HepG2 (cell line): ENCODE measurements around the gene DKKL1. TPM values are rescaled to one million over a fixed set of nuclear protein-coding genes. Genes with fewer than 3 reads are reported as not detected.
"Not testable (repeated sequence)": the region's sequence is repeated elsewhere in the genome, so short reads cannot be mapped to it uniquely, and the experiment has no call there.

Source experiments
- ATAC-seq: fragments of 200-7000 bp; cut with Tn5 transposase; 3 replicates; pipeline ENCODE4 v1.9.1; 2020; ENCODE audit warnings: mild to moderate bottlenecking, moderate library complexity
- BruUV-seq: library from RNA; stranded (reverse); fragments of 400-500 nt; replicated peaks from 2 replicates; lab custom pipeline; 2021; lab: Mats Ljungman, UMichigan
- CTCF ChIA-PET: fragments of 300-600 bp; formaldehyde crosslinking; extraction: SDS; loops from one replicate; lab custom pipeline; 2021; ENCODE audit warnings: low total read pairs, inconsistent platforms, low intra/inter-chr PET ratio; lab: Yijun Ruan, JAX
- POLR2A ChIA-PET: fragments of 350-600 bp; sonication (Branson Sonifier 250); formaldehyde crosslinking; loops from one replicate; lab custom pipeline; 2020; ENCODE audit warnings: antibody characterized with exemption, inconsistent platforms; lab: Yijun Ruan, JAX
- DNase-seq: peaks from one replicate; pipeline ENCODE4 v3.0.0-alpha.2; 2015; ENCODE audit warnings: low spot score
- FAIRE-seq: peaks from 3 replicates; lab custom pipeline; 2011; peaks lifted over from hg19 to GRCh38; lab: Jason Lieb, UNC
- H2AFZ ChIP-seq: one replicate; pipeline ENCODE4 v1.6.1; 2011; ENCODE audit warnings: low read length, inconsistent platforms
- H3K27ac ChIP-seq: fragments of 300-600 bp; 3 replicates; pipeline ENCODE4 v1.8.0; 2011; ENCODE audit warnings: mixed run types, mild to moderate bottlenecking, mixed read lengths, low read length, inconsistent platforms; ENCODE audit not compliant: insufficient read depth; ENCODE audit errors: extremely low read length
- H3K27me3 ChIP-seq, 2 experiments: fragments of 200-600 bp in 1 of 2; 2 replicates in 1 of 2; 3 replicates in 1 of 2; pipeline versions ENCODE4 v1.6.0 to v1.8.0; 2011; ENCODE audit warnings: low read length in 2 of 2, mild to moderate bottlenecking in 2 of 2, moderate library complexity in 2 of 2, inconsistent platforms in 1 of 2; ENCODE audit not compliant: insufficient read depth in 2 of 2, control insufficient read depth in 1 of 2
- H3K36me3 ChIP-seq, 2 experiments: fragments of 200-600 bp in 1 of 2; replicated peaks in 1 of 2; 2 replicates in 1 of 2; 3 replicates in 1 of 2; pipeline versions ENCODE4 v1.5.1 to v1.8.0; 2011; ENCODE audit warnings: low read length in 2 of 2, inconsistent platforms in 1 of 2; ENCODE audit not compliant: insufficient read depth in 2 of 2, control insufficient read depth in 1 of 2
- H3K4me1 ChIP-seq: 2 replicates; pipeline ENCODE4 v1.5.1; 2012; ENCODE audit warnings: low read length, inconsistent platforms; ENCODE audit not compliant: insufficient read depth
- H3K4me2 ChIP-seq: 2 replicates; pipeline ENCODE4 v1.6.0; 2011; ENCODE audit warnings: low read depth, low read length, inconsistent platforms
- H3K4me3 ChIP-seq, 3 experiments: fragments of 200-600 bp in 1 of 3; sonication (generic), shearing (Covaris generic) in 1 of 3; replicated peaks in 1 of 3; 2 replicates each; pipeline ENCODE4 v1.5.1; 2011 to 2016; ENCODE audit warnings: low read length in 3 of 3, inconsistent platforms in 2 of 3, low read depth in 2 of 3, mild to moderate bottlenecking in 2 of 3, control low read depth in 1 of 3, mixed read lengths in 1 of 3; ENCODE audit not compliant: insufficient read depth in 1 of 3
- H3K79me2 ChIP-seq: one replicate; pipeline ENCODE4 v1.6.1; 2011; ENCODE audit warnings: low read length, inconsistent platforms; ENCODE audit not compliant: insufficient read depth
- H3K9ac ChIP-seq: 2 replicates; pipeline ENCODE4 v1.6.0; 2011; ENCODE audit warnings: mild to moderate bottlenecking, low read depth, low read length, inconsistent platforms; ENCODE audit not compliant: insufficient read depth
- H3K9me3 ChIP-seq: 2 replicates; pipeline ENCODE4 v1.5.1; 2012; ENCODE audit warnings: mild to moderate bottlenecking, low read length
- H4K20me1 ChIP-seq: 2 replicates; pipeline ENCODE4 v1.6.0; 2011; ENCODE audit warnings: inconsistent platforms, mild to moderate bottlenecking, low read length, moderate library complexity; ENCODE audit not compliant: insufficient read depth
- EZH2 ChIP-seq: conservative IDR thresholded peaks from 2 replicates; pipeline ENCODE4 v1.6.1; 2012; ENCODE audit warnings: mild to moderate bottlenecking, low read depth, low read length, moderate library complexity
- NFRKB ChIP-seq: fragments of 450-650 bp; IDR thresholded peaks from 2 replicates; pipeline ENCODE4 v1.6.1; 2017
- PHB2 ChIP-seq: fragments of 450-650 bp; IDR thresholded peaks from 2 replicates; pipeline ENCODE4 v1.6.1; 2018; ENCODE audit not compliant: partially characterized antibody
- REXO4 ChIP-seq: sonication (generic); formaldehyde crosslinking; IDR thresholded peaks from 2 replicates; pipeline ENCODE4 v1.8.0; 2022; ENCODE audit warnings: missing genetic modification reagents, mild to moderate bottlenecking, borderline replicate concordance
- TAF15 ChIP-seq: fragments of 200-400 bp; formaldehyde crosslinking; IDR thresholded peaks from one replicate; pipeline ENCODE4 v1.6.1; 2018; ENCODE audit warnings: mild to moderate bottlenecking, low read depth, low read length; ENCODE audit not compliant: poor library complexity, severe bottlenecking
- THYN1 ChIP-seq: sonication (generic); formaldehyde crosslinking; IDR thresholded peaks from 2 replicates; pipeline ENCODE4 v1.8.1; 2023; ENCODE audit warnings: low read depth, mild to moderate bottlenecking, moderate library complexity, missing genetic modification reagents, borderline replicate concordance
- YEATS4 ChIP-seq: sonication (generic); formaldehyde crosslinking; IDR thresholded peaks from 2 replicates; pipeline ENCODE4 v1.4.0; 2020; ENCODE audit warnings: missing genetic modification reagents, borderline replicate concordance
- ZBTB42 ChIP-seq: sonication (generic); formaldehyde crosslinking; IDR thresholded peaks from 2 replicates; pipeline ENCODE4 v1.5.0; 2020; ENCODE audit warnings: mild to moderate bottlenecking, missing genetic modification reagents
- ZFYVE20 ChIP-seq: sonication (generic); formaldehyde crosslinking; IDR thresholded peaks from 2 replicates; pipeline ENCODE4 v1.8.0; 2023; ENCODE audit warnings: low read depth, mild to moderate bottlenecking, moderate library complexity, missing genetic modification reagents, borderline replicate concordance
- ZMAT5 ChIP-seq: sonication (generic); formaldehyde crosslinking; IDR thresholded peaks from 2 replicates; pipeline ENCODE4 v1.5.0; 2020; ENCODE audit warnings: mild to moderate bottlenecking, low read depth, missing genetic modification reagents, borderline replicate concordance
- ZNF101 ChIP-seq: sonication (generic); formaldehyde crosslinking; IDR thresholded peaks from 2 replicates; pipeline ENCODE4 v1.4.0; 2020; ENCODE audit warnings: mild to moderate bottlenecking, low read depth, missing genetic modification reagents, borderline replicate concordance
- WGBS: methylation state at CpG from one replicate; pipeline ENCODE4 v1.1.6; 2017; ENCODE audit warnings: low lambda C conversion rate; 5-methylcytosine and 5-hydroxymethylcytosine counted together
- in situ Hi-C: cut with HindIII; loops from 2 replicates; pipeline ENCODE4 v1.10.0; 2017; ENCODE audit warnings: low pct_unique_long_range_greater_than_20kb; ENCODE audit not compliant: extremely low pct_ligation_motif_present
- intact Hi-C: fragments of 100-400 bp; cut with micrococcal nuclease; formaldehyde crosslinking; loops from one replicate; pipeline ENCODE4 v1.10.0; 2022; ENCODE audit not compliant: unreplicated experiment
- polyA plus RNA-seq, 8 experiments: library from polyadenylated mRNA; depleted of rRNA in 3 of 8; stranded (reverse) in 7 of 8; unstranded in 1 of 8; fragments of >200 nt; fragmentation: Illumina TruSeq in 4 of 8; extraction: Trizol in 4 of 8; gene quantifications; 2 replicates each; pipeline versions ENCODE4 v1.2.1 to v1.2.3, GENCODE V29; 2011 to 2016; ENCODE audit warnings: low read depth in 4 of 8, missing spikeins in 1 of 8, mixed read lengths in 1 of 8; ENCODE audit not compliant: insufficient read depth in 1 of 8
- total RNA-seq, 5 experiments: library from RNA; depleted of rRNA; stranded (reverse); fragments of >200 nt; fragmentation: Illumina TruSeq; extraction: Trizol; gene quantifications; 2 replicates each; pipeline ENCODE4 v1.2.3, GENCODE V29; 2016; ENCODE audit warnings: low read depth in 1 of 5

The DKKL1 gene
- total and polyA plus RNA-seq, 2 of the 13 experiments (the other 11 are each of a cell fraction or from before 2014, with no cell fraction given), result 0.30 to 0.31 TPM

- ATAC-seq, H2AFZ ChIP-seq, H3K36me3 ChIP-seq, H3K27ac ChIP-seq, intact Hi-C loops, H3K4me3 ChIP-seq, in situ Hi-C loops, DNase-seq, CTCF ChIA-PET, POLR2A ChIA-PET, H3K4me2 ChIP-seq, H3K9ac ChIP-seq, H3K9me3 ChIP-seq, H3K79me2 ChIP-seq, FAIRE-seq, BruUV-seq, H4K20me1 ChIP-seq, H3K27me3 ChIP-seq: not testable (repeated sequence)
- peaks cover 35% of the 10 kb centered on the region for H3K4me1 ChIP-seq
- WGBS, result 59% methylated on average over 13 of the region's 13 CpGs
Observed at GRCh38 chr19:49332691-49333417, 30.8 kb upstream of the DKKL1 start.

- in situ Hi-C loops, result no loop called here
Observed at GRCh38 chr19:49333418-49333805, 30.3 kb upstream of the DKKL1 start.

More at GRCh38 chr19:49333418-49333805, 30.3 kb upstream of the DKKL1 start:
- peak overlapping the region; percentile 23; the same call in 1 of the 2 replicates for H3K4me2 ChIP-seq
- H3K9me3 ChIP-seq, result no peaks in the 10 kb centered on the region
- DNase-seq (no peak), FAIRE-seq (no peak), ATAC-seq (no peak)
- no peaks in the 10 kb centered on the region for H3K27me3 ChIP-seq
- H3K4me3 ChIP-seq, result no peak overlapping the region; a peak in 1 of 6 replicates
- H3K9ac ChIP-seq, result no peak overlapping the region
- no peaks in the 10 kb centered on the region for H3K36me3 ChIP-seq
- intact Hi-C loops, result no loop called here
- WGBS, result 48% methylated on average over 3 of the region's 3 CpGs
- no peak overlapping the region for H3K27ac ChIP-seq
- BruUV-seq, result no TSS peak
- TF ChIP-seq PHB2 (no peak), ZFYVE20 (no peak), TAF15 (no peak), EZH2 (no peak), REXO4 (no peak), THYN1 (CRISPR knock-in tag) (no peak), ZMAT5 (CRISPR knock-in tag) (no peak), NFRKB (no peak), ZNF101 (CRISPR knock-in tag) (no peak), YEATS4 (no peak), ZBTB42 (no peak)
- no peaks in the 10 kb centered on the region for H4K20me1 ChIP-seq
- H3K4me1 ChIP-seq, result peaks cover 35% of the 10 kb centered on the region
- ChIA-PET CTCF (no interaction called here), POLR2A (no interaction called here)
- H3K79me2 ChIP-seq, result no peaks in the 10 kb centered on the region
- H2AFZ ChIP-seq, result no peak overlapping the region
